Measurements from ENCODE around the gene FOXP2. TPM values are rescaled to one million over a fixed set of nuclear protein-coding genes. Genes with fewer than 3 reads are reported as not detected.

Gene FOXP2
- total and polyA plus RNA-seq, 2 of the 4 experiments (the other 2 are of a cell fraction): 0.89 to 1.1 TPM

- H3K9me3 ChIP-seq (ENCODE audit: control insufficient read depth, insufficient read depth, low read length): no peaks in the 10 kb centered on the region
- in situ Hi-C loops (cut with MboI; ENCODE audit: low sequenced_read_pairs) (no loop called here), dilution Hi-C loops (cut with HindIII; ENCODE audit: low sequenced_read_pairs, unreplicated experiment) (no loop called here), intact Hi-C loops (cut with micrococcal nuclease) (loop anchor here (5.0 kb wide), 2 partner anchors 325 to 385 kb away; no protein-coding TSS in a partner anchor)
- no TSS peak for BruUV-seq (replicated peaks)
- H3K4me1 ChIP-seq (ENCODE audit: control insufficient read depth, insufficient read depth, low read length): peaks cover 7% of the 10 kb centered on the region
- CTCF ChIA-PET: no interaction called here
- H2BK5ac ChIP-seq (ENCODE audit: low read depth, low read length, poor library complexity, severe bottlenecking): no peak overlapping the region
- H3K4ac ChIP-seq (ENCODE audit: low read depth, low read length): no peak overlapping the region
- no peak overlapping the region for H3K18ac ChIP-seq (ENCODE audit: low read depth, low read length)
- H4K20me1 ChIP-seq (ENCODE audit: insufficient read depth, low read length): no peaks in the 10 kb centered on the region
- 100% methylated on average over 4 of the region's 4 CpGs; no CpG with 5 or more reads in 1 of the 2 experiments for WGBS, 2 experiments (ENCODE audit: extremely low coverage in 2 of 2, insufficient read length in 1 of 2)
- no peak overlapping the region for H2BK15ac ChIP-seq (ENCODE audit: low read depth, low read length)
- no peak overlapping the region for H2AK9ac ChIP-seq (replicated peaks; ENCODE audit: low read depth, low read length, poor library complexity)
- H3K9me1 ChIP-seq (ENCODE audit: insufficient read depth, low read length): peaks cover 3% of the 10 kb centered on the region; the same call in 1 of the 2 replicates
- no peak overlapping the region for H3K14ac ChIP-seq (replicated peaks; ENCODE audit: low read depth, low read length)
- no peak overlapping the region for H3K9ac ChIP-seq (ENCODE audit: low read depth, low read length)
- no peaks in the 10 kb centered on the region for H3K27me3 ChIP-seq (ENCODE audit: control insufficient read depth, insufficient read depth, low read length)
- TF ChIP-seq RFX5 (IDR thresholded peaks at IDR 0.05; ENCODE audit: low read depth, low read length) (no peak), POLR2A (IDR thresholded peaks at IDR 0.05; ENCODE audit: low read depth, low read length) (no peak), BHLHE40 (IDR thresholded peaks at IDR 0.05; ENCODE audit: low read depth, low read length) (no peak), FOS (IDR thresholded peaks at IDR 0.05; ENCODE audit: low read depth, low read length) (no peak), RAD21 (IDR thresholded peaks at IDR 0.05; ENCODE audit: low read length) (no peak)
- TF ChIP-seq, protein P1, sequence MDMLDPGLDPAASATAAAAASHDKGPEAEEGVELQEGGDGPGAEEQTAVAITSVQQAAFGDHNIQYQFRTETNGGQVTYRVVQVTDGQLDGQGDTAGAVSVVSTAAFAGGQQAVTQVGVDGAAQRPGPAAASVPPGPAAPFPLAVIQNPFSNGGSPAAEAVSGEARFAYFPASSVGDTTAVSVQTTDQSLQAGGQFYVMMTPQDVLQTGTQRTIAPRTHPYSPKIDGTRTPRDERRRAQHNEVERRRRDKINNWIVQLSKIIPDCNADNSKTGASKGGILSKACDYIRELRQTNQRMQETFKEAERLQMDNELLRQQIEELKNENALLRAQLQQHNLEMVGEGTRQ (IDR thresholded peaks at IDR 0.05; ENCODE audit: low read depth, low read length): no peak
- H3K27ac ChIP-seq (ENCODE audit: insufficient read depth, low read length): no peak overlapping the region
- H3K4me3 ChIP-seq (ENCODE audit: insufficient read depth, low read depth, low read length): no peak overlapping the region
- H3K56ac ChIP-seq (ENCODE audit: extremely low read depth, insufficient read depth, low read length): no peak overlapping the region
- no peak overlapping the region for H2BK20ac ChIP-seq (ENCODE audit: low read depth, low read length)
- POLR2A ChIA-PET (ENCODE audit: unreplicated experiment): no interaction called here
- H2BK120ac ChIP-seq (ENCODE audit: low read depth, low read length): no peak overlapping the region
- H3K4me2 ChIP-seq (ENCODE audit: low read depth, low read length): no peak overlapping the region
- H2AK5ac ChIP-seq (ENCODE audit: low read depth, low read length): no peak overlapping the region
- no peak overlapping the region for H4K8ac ChIP-seq (ENCODE audit: low read depth in 2 of 2, low read length in 2 of 2)
- H2AFZ ChIP-seq (replicated peaks; ENCODE audit: low read length, poor library complexity): no peak overlapping the region
- no peak overlapping the region for H3K23ac ChIP-seq (ENCODE audit: low read depth, low read length)
- no peaks in the 10 kb centered on the region for H3K36me3 ChIP-seq (ENCODE audit: control insufficient read depth, insufficient read depth, low read length)
- H4K91ac ChIP-seq (ENCODE audit: insufficient read depth, low read depth, low read length): no peak overlapping the region
- ATAC-seq (ENCODE audit: low read depth) (no peak), DNase-seq (no peak)
- no peak overlapping the region for H4K5ac ChIP-seq (ENCODE audit: low read depth, low read length)
- no peaks in the 10 kb centered on the region for H3K79me1 ChIP-seq (ENCODE audit: low read depth in 1 of 2, low read length in 2 of 2)
These were observed 2.1 kb upstream of the FOXP2 start for GRCh38 chr7:114412548-114412947.

Data from IMR-90 (cell line).